Right kidney (tissue), 1 donor: ENCODE results near the gene RNF157.
"Not testable (repeated sequence)": the region's sequence is repeated elsewhere in the genome, so short reads cannot be mapped to it uniquely, and the experiment has no call there.

Experiments used
- DNase-seq: peaks from one replicate; pipeline ENCODE4 v3.0.0-alpha.2; 2016

The RNF157 gene

GRCh38 chr17:76254275-76254674 is 14.0 kb upstream of the RNF157 start:
- DNase-seq: no peak

GRCh38 chr17:76253841-76254240 is 13.5 kb upstream of the RNF157 start:
- DNase-seq: peak; percentile 21

- DNase-seq: peak; percentile 25
These were observed 12.9 kb upstream of the RNF157 start for GRCh38 chr17:76252967-76253766.

GRCh38 chr17:76252040-76252954 is 12.0 kb upstream of the RNF157 start:
- peak; percentile 55 for DNase-seq

DNA sequence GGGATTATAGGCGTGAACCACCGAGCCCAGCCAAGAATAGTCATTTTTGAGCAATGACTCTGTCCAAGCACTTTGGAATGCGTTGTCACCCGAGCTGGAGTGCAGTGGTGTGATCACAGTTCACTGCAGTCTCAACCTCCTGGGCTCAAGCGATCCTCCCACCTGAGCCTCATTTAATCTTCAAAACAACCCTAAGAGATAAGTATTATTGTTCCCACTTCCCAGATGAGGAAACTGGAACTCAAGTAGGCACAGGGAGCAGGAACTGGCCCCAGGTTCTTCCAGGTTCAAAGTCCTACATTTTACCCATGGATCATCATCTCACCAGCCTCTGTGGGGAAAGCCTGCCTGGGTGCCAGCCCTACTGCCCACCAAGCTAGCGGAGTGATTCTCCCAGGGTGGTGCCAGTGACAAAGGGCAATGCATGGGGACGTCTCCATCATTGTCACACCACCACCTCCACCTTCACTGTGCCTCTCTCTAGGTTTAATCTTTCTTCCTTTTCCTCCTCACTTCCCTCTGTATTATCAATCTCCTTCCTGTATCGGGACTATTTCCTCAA is 11.3 kb upstream of the RNF157 start:
- no peak for DNase-seq

DNA sequence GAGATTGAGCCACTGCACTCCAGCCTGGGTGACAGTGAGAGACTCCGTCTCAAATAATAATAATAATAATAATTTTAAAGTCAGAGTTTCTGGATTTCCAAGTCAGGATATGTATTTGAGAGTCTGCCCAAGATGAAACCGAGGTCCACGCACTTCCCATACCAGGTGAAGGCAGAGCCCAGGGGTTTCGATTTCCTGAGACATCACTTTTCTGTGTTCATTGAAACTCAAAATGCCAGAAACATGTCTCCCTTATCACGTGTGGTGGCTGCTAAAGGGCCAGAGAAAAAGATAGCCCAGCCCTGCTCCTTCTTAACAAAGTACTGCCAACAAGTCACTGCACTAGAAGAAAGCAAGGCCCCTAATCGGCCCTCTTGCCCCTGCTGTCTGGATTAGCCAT is 9.8 kb upstream of the RNF157 start:
- no peak for DNase-seq

DNA sequence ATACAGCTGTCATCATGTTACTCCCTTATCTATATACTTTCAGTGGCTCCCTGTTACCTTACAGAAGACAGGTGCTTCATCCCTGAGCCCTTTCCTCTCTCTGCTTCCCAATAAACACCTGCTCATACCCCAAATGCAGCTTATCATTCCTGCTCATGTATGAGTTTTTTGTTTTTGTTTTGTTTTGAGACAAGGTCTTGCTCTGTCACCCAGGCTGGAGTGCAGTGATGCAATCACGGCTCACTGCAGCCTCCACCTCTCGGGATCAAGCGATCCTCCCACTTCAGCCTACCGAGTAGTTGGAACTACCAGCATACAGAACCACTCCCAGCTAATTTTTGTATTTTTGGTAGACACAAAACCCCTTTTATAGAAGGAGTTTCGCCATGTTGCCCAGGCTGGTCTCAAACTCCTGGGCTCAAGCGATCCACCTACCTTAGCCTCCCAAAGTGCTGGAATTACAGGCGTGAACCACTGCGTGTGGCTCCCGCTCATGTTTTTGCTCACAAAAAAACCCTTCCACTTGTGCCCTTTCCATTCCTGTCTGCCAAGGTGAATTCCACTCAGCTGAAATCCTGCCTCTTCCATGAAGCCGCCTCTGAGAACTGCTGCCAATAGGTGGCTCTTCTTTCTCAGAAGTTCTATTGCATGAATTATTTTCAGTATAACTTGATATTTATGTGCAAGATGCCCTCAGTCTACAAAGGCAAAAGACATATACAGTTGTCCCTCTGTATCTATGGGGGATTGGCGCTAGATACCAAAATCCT is 7.9 kb upstream of the RNF157 start:
- DNase-seq: no peak

GRCh38 chr17:76247304-76247703 is 7.0 kb upstream of the RNF157 start:
- DNase-seq: no peak

- no peak for DNase-seq
These were observed 6.1 kb upstream of the RNF157 start for GRCh38 chr17:76246080-76247066.

GRCh38 chr17:76244721-76245120 is 4.4 kb upstream of the RNF157 start:
- not testable (repeated sequence) for DNase-seq

DNA sequence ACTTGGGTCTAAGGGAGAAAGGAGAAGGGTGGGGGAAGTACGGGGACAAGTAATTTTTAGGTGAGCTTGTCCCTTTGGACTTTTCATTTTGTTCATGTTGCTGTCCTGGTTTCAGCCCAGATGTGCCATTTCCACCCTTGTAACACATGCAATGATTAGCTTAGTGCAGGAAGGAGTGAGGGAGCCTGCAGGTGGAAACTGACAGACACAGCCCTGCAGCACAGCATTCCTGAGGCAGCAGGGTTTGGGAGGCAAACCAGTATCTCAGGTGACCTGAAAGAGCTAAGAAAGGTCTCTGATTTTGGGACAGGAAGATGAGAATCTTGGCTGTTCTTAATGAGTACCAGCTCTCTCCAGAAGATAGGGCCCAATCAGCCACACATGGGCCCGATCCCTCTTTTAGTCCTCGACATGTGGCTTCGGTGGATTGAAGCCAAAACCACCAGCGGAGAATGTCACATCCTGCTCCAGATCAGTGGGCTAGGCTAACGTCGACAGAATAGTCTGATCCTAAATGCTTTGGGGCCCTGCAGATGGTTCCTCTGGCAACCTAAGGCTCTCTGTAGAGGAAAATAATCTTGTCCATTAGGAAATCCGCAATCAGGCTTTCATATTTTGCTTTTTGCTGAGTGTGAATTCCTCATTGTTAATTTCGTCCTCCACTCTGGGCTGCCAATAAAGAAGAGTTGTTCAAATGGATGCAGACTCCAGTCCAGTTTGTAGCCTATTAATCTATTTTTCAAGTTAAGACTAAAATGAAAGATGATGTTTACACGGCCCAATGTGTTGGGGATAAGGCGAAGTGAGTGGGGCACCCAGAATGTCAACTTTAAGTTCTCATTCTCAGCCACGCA is 3.8 kb upstream of the RNF157 start:
- no peak for DNase-seq

- no peak for DNase-seq
These were observed 1.5 kb upstream of the RNF157 start for GRCh38 chr17:76241691-76242255.

GRCh38 chr17:76241204-76241538 is 878 bp upstream of the RNF157 start:
- DNase-seq: no peak

DNA sequence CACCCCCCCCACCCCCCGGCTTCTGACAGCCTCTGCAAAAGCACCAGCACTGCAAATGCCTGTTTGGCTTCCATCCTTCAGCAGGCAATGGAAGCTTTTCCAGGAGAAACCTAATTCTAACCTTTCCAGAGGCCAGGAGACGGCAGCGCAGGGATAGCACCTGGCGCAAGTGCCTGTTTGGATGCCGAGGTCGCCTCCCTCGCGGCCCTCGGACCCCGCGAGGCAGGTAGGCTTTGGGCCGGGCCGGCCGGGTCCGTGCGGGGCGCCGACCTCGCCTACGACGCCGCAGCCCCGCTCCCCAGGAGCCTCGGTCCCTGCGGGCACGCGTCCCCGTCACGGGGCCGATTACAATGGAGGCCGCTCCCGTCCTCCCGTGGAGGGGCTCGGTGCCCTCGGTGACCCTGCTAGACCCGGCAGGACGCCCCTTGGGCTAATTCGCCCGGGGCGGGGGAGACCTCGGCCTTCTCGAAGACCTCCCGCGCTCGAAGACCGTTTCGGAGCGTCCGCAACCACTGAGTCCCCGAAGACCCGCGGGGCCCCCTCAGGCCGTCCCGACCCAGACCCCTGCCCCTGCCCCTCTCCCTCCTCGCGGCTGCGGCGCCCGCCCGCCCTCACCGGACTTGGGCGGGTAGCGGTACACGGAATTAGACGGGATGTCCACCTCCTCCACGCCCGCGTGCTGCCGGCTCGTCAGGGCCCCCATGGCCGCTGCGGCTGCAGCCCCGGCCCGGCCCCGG is 587 bp downstream of the RNF157 start:
- DNase-seq: peak; percentile 75

GRCh38 chr17:76238847-76239537 is 1.3 kb downstream of the RNF157 start:
- DNase-seq: no peak

- no peak for DNase-seq
These were observed 2.4 kb downstream of the RNF157 start for GRCh38 chr17:76237859-76238313.

GRCh38 chr17:76236603-76237002 is 3.7 kb downstream of the RNF157 start:
- no peak for DNase-seq

- DNase-seq: no peak
These were observed 4.4 kb downstream of the RNF157 start for GRCh38 chr17:76235883-76236282.

- no peak for DNase-seq
These were observed 6.0 kb downstream of the RNF157 start for GRCh38 chr17:76234354-76234679.
